ENCODE measurements around the gene STAT3. TPM values are rescaled to one million over a fixed set of nuclear protein-coding genes. Genes with fewer than 3 reads are reported as not detected.

STAT3 gene
- total and polyA plus RNA-seq, 2 of the 13 experiments (the other 11 are each of a cell fraction or from before 2014, with no cell fraction given) = 61.8 to 62.4 TPM

GRCh38 chr17:42276609-42277341 lies 111.5 kb downstream of the STAT3 start:
- ChIA-PET POLR2A (interaction anchor here (0.7 to 3.6 kb wide), 15 partner anchors 8 to 588 kb away, joined by 3 to 21 read pairs (median 5); partner anchors contain the start of gene STAT3), CTCF (ENCODE audit: low intra/inter-chr PET ratio, low total read pairs) (no interaction called here)
- intact Hi-C loops (cut with micrococcal nuclease; ENCODE audit: unreplicated experiment) = no loop called here
- H3K27ac ChIP-seq (ENCODE audit: extremely low read length, insufficient read depth, low read length) = peak overlapping the region; percentile 94
- FAIRE-seq (no peak), DNase-seq (ENCODE audit: low spot score) (peak; percentile 73), ATAC-seq (peak; percentile 78)
- BruUV-seq (replicated peaks) = TSS peak; percentile 80
- H2AFZ ChIP-seq (ENCODE audit: low read length) = no peak overlapping the region
- peaks cover 40% of the 10 kb centered on the region for H3K79me2 ChIP-seq (ENCODE audit: insufficient read depth, low read length)
- H3K9me3 ChIP-seq (ENCODE audit: low read length) = no peaks in the 10 kb centered on the region
- peak overlapping the region; percentile 97 for H3K4me2 ChIP-seq (ENCODE audit: low read depth, low read length)
- peak overlapping the region; percentile 92 for H3K9ac ChIP-seq (ENCODE audit: insufficient read depth, low read depth, low read length)
- no peaks in the 10 kb centered on the region for H3K36me3 ChIP-seq (replicated peaks in 1 of 2; ENCODE audit: control insufficient read depth in 1 of 2, insufficient read depth in 2 of 2, low read length in 2 of 2)
- H4K20me1 ChIP-seq (ENCODE audit: insufficient read depth, low read length) = no peaks in the 10 kb centered on the region; the same call in 1 of the 2 replicates
- peak overlapping the region; percentile 81 to 96 (median 91) for H3K4me3 ChIP-seq (replicated peaks in 1 of 3; ENCODE audit: insufficient read depth in 1 of 3, low read depth in 2 of 3, low read length in 3 of 3)
- H3K27me3 ChIP-seq (ENCODE audit: control insufficient read depth in 1 of 2, insufficient read depth in 2 of 2, low read length in 2 of 2) = peaks cover 0 to 9% of the 10 kb centered on the region in 2 experiments; a peak in 2 of 5 replicates
- in situ Hi-C loops (cut with HindIII; ENCODE audit: extremely low pct_ligation_motif_present, low pct_unique_long_range_greater_than_20kb) = no loop called here
- 0% methylated on average over 22 of the region's 44 CpGs for WGBS (ENCODE audit: low lambda C conversion rate)
- peaks cover 63% of the 10 kb centered on the region for H3K4me1 ChIP-seq (ENCODE audit: insufficient read depth, low read length)
- TF ChIP-seq RERE (CRISPR knock-in tag; IDR thresholded peaks at IDR 0.05; ENCODE audit: low read depth) (peak; percentile 61; the same call in 1 of the 2 replicates), SMC3 (IDR thresholded peaks at IDR 0.05; ENCODE audit: low read length) (no peak), ZNF646 (CRISPR knock-in tag; IDR thresholded peaks at IDR 0.05) (no peak), KAT8 (CRISPR knock-in tag; IDR thresholded peaks at IDR 0.05) (peak; percentile 83), ZBTB44 (CRISPR knock-in tag; IDR thresholded peaks at IDR 0.05) (0 out of 2 replicates have a peak, but pooled peaks have one; percentile 47)
